ENCODE results near the gene CCDC88A.

- no peak for TF ChIP-seq CTCF (conservative IDR thresholded peaks at IDR 0.05; ENCODE audit: low read length)
- TF ChIP-seq EZH2phosphoT487 (IDR thresholded peaks at IDR 0.05; ENCODE audit: borderline replicate concordance, low read depth, low read length): no peak
These were observed 177.0 kb downstream of the CCDC88A start for GRCh38 chr2:55242617-55243016.
